IgD-negative memory B cell (primary cell): ENCODE data around the gene KRT6C. TPM values are rescaled to one million over a fixed set of nuclear protein-coding genes. Genes with fewer than 3 reads are reported as not detected.

Experiments
- polyA plus RNA-seq: library from polyadenylated mRNA; unstranded; fragments of 300-500 nt; fragmentation: Illumina TruSeq; gene quantifications from one replicate; pipeline ENCODE4 v1.2.3, GENCODE V29; 2021

The KRT6C gene
- polyA plus RNA-seq, 1 donor from 2014 or later, result not detected

Other genes with a start within 250 kb of the KRT6C start
- not detected for gene KRT7, start 240.6 kb downstream of the KRT6C start, polyA plus RNA-seq
- not detected for gene KRT86, start 199.2 kb downstream of the KRT6C start, polyA plus RNA-seq
- gene KRT81, start 182.3 kb downstream of the KRT6C start, polyA plus RNA-seq, result not detected
- gene KRT83, start 152.4 kb downstream of the KRT6C start, polyA plus RNA-seq, result not detected
- gene KRT85, start 106.3 kb downstream of the KRT6C start, polyA plus RNA-seq, result not detected
- not detected for gene KRT84, start 88.2 kb downstream of the KRT6C start, polyA plus RNA-seq
- not detected for gene KRT82, start 67.5 kb downstream of the KRT6C start, polyA plus RNA-seq
- not detected for gene KRT75, start 39.4 kb downstream of the KRT6C start, polyA plus RNA-seq
- gene KRT6B, start 21.7 kb downstream of the KRT6C start, polyA plus RNA-seq, result not detected
- gene KRT6A, start 19.5 kb upstream of the KRT6C start, polyA plus RNA-seq, result not detected
- gene KRT5, start 46.6 kb upstream of the KRT6C start, polyA plus RNA-seq, result not detected
- gene KRT71, start 79.3 kb upstream of the KRT6C start, polyA plus RNA-seq, result not detected
- gene KRT74, start 100.0 kb upstream of the KRT6C start, polyA plus RNA-seq, result not detected
- not detected for gene KRT72, start 127.7 kb upstream of the KRT6C start, polyA plus RNA-seq
- gene KRT73, start 144.8 kb upstream of the KRT6C start, polyA plus RNA-seq, result not detected
- not detected for gene KRT2, start 178.4 kb upstream of the KRT6C start, polyA plus RNA-seq
- gene KRT1, start 206.6 kb upstream of the KRT6C start, polyA plus RNA-seq, result 0.25 TPM
- gene KRT77, start 229.7 kb upstream of the KRT6C start, polyA plus RNA-seq, result not detected